Activated CD4-positive, alpha-beta T cell treated with anti-CD3 and anti-CD28 coated beads, Interleukin-2, amount 50 U/mL, for 1 hour (primary cell): ENCODE data around the gene SLC6A13.
A peak's percentile ranks its signal among the peaks of the same experiment; 100 is the strongest.
"Not testable (repeated sequence)": the region's sequence is repeated elsewhere in the genome, so short reads cannot be mapped to it uniquely, and the experiment has no call there.

Source experiments
- DNase-seq: peaks from one replicate; pipeline ENCODE4 v3.0.0-alpha.2; 2020

SLC6A13 gene

DNA sequence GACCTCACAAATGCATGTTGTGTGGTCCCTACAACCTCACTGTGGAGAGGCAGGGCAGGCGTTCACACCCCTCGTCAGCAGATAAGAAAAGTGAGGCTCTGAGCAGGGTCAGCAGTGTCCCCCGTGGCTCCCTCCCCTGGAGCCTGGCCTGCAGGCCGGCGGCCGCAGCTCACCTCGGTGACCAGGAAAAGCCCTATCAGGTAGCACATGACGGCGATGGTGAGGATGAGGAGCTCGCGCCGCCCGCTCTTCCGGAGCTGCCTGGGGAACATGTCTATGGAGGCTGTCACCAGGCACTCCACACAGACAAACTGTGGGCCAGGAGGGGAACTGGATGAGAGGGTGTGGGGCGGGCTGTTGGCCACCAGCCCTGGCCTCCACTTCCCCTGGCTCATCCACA lies 66.7 kb downstream of the SLC6A13 start:
- no peak for DNase-seq

DNA sequence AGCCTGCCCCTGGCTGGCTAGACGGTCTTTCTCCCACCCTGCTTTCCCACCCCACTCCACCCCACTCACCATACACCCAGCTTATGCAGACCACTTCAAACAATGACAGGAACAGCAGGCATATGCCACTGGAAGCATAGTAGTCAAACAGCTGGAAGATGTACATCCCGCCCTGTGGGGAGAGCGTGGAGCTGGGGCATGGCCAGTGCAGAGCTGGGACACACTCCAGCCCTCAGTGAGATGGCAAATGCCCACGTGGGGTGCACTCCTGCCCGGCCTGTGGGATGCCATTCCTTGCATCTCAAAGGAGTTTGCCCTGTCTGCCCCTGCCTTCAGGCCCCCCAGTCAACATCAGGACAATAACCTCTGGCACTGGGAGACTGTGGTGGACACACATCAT lies 67.5 kb downstream of the SLC6A13 start:
- no peak for DNase-seq

DNA sequence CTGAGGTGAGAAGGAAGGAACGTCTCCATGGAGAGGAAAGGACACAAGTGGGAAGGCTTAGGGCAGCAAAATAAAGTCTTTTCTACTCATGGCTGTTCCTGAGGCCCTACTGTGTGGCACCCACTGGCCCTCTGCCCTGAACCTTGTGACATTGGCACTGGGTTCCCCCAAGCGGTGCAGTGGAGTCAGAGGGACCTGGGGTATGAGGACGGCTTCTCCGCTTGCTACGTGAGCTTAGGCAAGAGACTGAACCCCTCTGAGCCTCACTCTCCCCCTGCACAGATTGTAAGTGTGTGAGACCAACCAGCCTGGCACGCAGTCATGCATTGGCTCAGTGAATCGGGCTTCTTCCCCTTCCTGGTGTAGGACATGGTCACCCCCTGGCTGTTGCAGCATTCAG lies 68.4 kb downstream of the SLC6A13 start:
- DNase-seq = no peak

DNA sequence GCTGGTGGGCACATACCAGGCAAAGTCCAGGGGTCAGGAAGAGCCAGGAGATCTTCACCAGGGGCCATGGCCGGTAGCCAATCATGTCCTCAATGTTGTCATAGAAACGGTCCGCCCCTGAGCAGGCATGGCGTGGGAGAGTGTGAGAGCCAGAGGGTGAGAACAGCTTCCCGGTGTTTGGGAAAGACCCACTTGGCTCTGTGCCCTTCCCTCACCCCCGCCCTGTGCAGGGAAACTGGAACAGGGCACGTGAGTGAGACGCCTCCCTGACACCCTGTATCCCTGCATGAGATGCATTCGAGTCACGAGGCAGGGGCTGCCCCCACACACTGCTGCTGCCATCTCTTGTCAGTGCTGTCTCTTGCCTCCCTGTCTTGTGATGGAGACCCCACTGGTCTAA lies 69.4 kb downstream of the SLC6A13 start:
- no peak for DNase-seq

- DNase-seq = no peak
These were observed 71.1 kb downstream of the SLC6A13 start for GRCh38 chr12:191541-191940.

- DNase-seq = no peak
These were observed 71.8 kb downstream of the SLC6A13 start for GRCh38 chr12:190881-191280.

DNA sequence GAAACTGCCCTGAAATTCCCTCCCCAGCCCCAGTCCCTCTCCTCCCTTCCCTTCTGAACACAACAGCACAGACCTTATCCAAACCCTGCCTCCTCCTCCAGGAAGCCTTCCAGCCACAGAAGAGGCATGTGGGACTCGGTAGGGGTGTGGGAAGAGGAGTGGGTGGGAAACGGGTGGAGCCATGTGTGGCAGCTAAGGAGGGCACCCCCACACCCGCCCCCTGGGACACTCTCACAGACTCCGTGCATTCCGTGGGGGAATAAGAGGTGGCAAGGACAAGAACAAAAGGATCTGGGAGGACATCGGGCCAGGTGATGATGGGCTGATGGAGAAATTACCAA lies 73.0 kb downstream of the SLC6A13 start:
- DNase-seq = no peak

GRCh38 chr12:188910-189621 lies 73.6 kb downstream of the SLC6A13 start:
- peak; percentile 16 for DNase-seq

GRCh38 chr12:187986-188909 lies 74.4 kb downstream of the SLC6A13 start:
- DNase-seq = not testable (repeated sequence)

DNA sequence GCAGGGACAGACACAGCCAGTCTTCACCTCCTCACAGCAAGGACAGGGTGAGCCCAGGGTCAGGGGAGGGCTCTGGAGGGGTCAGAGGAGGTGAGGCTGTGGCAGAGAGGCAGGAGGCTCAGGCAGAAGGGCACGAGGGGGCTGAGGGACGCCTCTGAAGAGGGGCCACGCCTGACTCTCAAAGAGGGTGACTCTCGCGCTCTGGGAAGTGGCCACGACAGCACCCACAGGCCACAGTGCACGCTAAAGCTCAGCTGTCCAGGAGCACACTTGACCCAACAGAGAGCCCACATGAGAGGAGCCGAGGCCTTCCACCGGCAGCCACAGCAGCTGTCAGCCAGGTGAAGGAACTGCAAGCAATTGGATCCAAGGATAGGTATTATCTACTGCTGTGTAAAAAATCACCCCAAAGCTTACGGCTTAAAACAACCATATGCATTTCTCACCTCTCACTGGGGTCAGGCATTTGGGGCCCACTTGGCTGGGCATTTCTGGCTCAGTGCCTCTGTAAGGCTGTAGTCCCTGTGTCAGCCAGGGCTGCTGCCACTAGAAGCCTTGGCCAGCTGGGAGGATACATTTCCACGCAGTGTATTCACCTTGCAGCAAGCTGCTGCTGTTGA lies 76.5 kb downstream of the SLC6A13 start:
- no peak for DNase-seq

GRCh38 chr12:185576-185955 lies 77.1 kb downstream of the SLC6A13 start:
- no peak for DNase-seq

DNA sequence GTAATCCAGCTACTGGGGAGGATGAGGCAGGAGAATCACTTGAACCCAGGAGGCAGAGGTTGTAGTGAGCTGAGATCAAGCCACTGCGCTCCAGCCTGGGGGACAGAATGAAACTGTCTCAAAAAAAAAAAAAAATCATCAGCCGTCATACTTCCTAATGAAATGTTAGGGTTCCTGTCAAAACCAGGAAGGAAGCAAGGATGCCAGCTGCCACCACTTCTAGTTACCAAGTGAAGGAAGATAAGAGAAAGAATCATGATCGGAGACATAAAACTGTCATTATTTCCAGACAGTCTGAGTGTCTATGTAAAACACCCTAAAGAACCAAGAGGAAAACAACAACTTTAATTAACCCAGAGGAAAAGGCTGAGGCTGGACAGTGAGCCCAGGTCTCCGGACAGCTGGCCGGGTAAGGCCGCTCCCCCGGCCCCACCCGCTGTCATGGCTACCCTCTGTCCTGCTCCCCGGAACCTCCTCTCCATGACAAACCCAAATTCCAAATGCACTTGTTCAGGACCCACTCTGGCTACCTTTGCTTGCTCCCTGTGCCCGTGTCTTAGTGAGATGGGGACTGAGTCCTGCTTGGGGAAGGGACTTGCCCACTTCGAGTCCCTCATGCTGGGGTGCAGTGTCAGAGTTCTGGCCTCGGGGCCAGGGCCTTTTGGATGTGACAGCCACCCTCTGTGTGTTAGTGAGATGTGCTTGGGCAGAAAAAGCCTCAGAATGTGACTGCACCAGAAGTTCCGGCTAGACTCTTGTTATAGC lies 77.6 kb downstream of the SLC6A13 start:
- DNase-seq = no peak

GRCh38 chr12:182381-182892 lies 80.2 kb downstream of the SLC6A13 start:
- DNase-seq = no peak

GRCh38 chr12:181921-182320 lies 80.7 kb downstream of the SLC6A13 start:
- no peak for DNase-seq

DNA sequence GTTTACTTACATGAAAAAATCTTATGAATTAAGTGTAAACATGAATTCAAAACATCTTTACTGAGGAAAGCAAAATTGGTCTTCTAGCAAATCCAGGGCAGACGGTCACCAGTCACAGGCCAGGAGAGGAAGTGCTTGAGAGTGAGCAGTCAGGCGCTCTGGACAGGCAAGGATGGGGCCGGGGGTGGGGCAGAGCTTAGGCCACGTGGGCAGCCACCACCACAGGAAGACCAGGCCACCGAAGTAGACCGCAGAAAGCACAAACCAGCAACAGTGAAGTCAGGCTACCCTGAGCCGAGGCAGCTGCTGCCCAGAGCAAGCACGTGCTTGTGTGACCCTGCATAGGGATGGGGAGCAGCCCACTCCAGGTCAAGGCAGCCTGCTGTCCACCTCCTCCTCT lies 82.2 kb downstream of the SLC6A13 start:
- DNase-seq = no peak

GRCh38 chr12:179885-180284 lies 82.8 kb downstream of the SLC6A13 start:
- no peak for DNase-seq

GRCh38 chr12:179131-179884 lies 83.3 kb downstream of the SLC6A13 start:
- no peak for DNase-seq

GRCh38 chr12:178829-179109 lies 83.9 kb downstream of the SLC6A13 start:
- DNase-seq = no peak

- no peak for DNase-seq
These were observed 84.4 kb downstream of the SLC6A13 start for GRCh38 chr12:177980-178828.

GRCh38 chr12:177336-177979 lies 85.2 kb downstream of the SLC6A13 start:
- no peak for DNase-seq
